Stimulated activated naive CD8-positive, alpha-beta T cell treated with anti-CD3 and anti-CD28 coated beads, Interleukin-15, amount 100 ng/mL, for 72 hours (primary cell): ENCODE data around the gene LRRFIP1.

ENCODE experiments used
- ATAC-seq: fragments of 150-1000 bp; cut with Tn5 transposase; 2 replicates; pipeline ENCODE4 v1.10.0; 2021; ENCODE audit warnings: mild to moderate bottlenecking, moderate library complexity
- DNase-seq, 2 donors: peaks; one replicate each; pipeline ENCODE4 v3.0.0; 2021 to 2022
- H3K27ac Mint-ChIP-seq, 2 donors: one replicate each; pipeline ENCODE4 v1.8.0; 2022; ENCODE audit warnings: mild to moderate bottlenecking in 2 of 2, mixed read lengths in 2 of 2, moderate library complexity in 2 of 2
- H3K27me3 Mint-ChIP-seq: one replicate; pipeline ENCODE4 v1.8.0; 2022; ENCODE audit warnings: mixed read lengths
- H3K4me1 Mint-ChIP-seq: one replicate; pipeline ENCODE4 v1.8.0; 2022; ENCODE audit warnings: mild to moderate bottlenecking, mixed read lengths
- H3K4me3 Mint-ChIP-seq, 2 donors: one replicate each; pipeline ENCODE4 v1.8.0; 2022; ENCODE audit warnings: mild to moderate bottlenecking in 2 of 2, mixed read lengths in 2 of 2, moderate library complexity in 1 of 2
- H3K9me3 Mint-ChIP-seq, 2 donors: one replicate each; pipeline ENCODE4 v1.8.0; 2022; ENCODE audit warnings: mixed read lengths in 2 of 2

Gene LRRFIP1

DNA sequence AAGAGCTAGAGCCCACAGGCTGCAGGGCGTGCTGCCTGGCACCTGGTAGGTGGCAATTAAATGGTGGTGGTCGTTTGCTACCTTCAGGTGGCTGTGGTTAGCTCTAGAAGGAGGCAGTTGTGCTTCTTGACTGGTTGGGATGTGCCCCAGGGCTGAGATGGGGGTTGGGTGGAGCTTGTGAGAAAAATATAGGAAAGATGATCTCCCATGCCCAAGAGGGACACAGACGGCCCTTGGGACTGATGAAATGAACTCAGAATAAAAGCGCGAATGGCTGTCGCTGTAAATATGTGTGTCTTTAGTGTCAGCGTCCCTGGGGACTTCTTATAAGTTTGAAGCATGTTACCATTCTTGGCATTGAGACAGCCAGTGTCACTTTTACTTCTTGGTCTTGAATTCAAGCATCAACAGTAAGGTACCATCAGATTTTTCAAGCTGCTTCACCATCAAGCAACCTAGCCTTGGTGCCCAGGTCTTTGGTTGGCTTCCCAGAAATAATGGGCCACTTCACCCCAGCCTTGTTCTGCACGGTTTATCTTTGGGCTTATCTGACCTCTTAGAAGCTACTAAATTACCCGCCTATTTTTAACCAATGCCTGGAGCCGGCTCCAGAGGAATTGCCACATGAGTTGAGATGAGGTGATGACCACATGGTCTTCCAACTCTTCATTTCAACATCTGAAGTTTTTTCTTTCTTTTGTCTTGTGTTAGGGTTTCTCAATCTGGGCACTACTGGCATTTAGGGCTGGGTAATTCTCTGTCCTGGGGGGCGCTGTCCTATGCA is 11.9 kb downstream of the LRRFIP1 start:
- Mint-ChIP-seq H3K27me3 (no peaks in the 10 kb centered on the region), H3K4me1 (peaks cover 11% of the 10 kb centered on the region), H3K4me3 (no peak overlapping the region), H3K27ac (no peak overlapping the region), H3K9me3 (peaks cover 5 to 18% of the 10 kb centered on the region in 2 donors)
- no peak for ATAC-seq
- no peak for DNase-seq

- Mint-ChIP-seq H3K4me3 (no peak overlapping the region), H3K27me3 (no peaks in the 10 kb centered on the region), H3K4me1 (peaks cover 11% of the 10 kb centered on the region), H3K27ac (no peak overlapping the region), H3K9me3 (peaks cover 2 to 12% of the 10 kb centered on the region in 2 donors)
- DNase-seq = no peak
- ATAC-seq = no peak
These were observed 12.4 kb downstream of the LRRFIP1 start for GRCh38 chr2:237639836-237640220.

DNA sequence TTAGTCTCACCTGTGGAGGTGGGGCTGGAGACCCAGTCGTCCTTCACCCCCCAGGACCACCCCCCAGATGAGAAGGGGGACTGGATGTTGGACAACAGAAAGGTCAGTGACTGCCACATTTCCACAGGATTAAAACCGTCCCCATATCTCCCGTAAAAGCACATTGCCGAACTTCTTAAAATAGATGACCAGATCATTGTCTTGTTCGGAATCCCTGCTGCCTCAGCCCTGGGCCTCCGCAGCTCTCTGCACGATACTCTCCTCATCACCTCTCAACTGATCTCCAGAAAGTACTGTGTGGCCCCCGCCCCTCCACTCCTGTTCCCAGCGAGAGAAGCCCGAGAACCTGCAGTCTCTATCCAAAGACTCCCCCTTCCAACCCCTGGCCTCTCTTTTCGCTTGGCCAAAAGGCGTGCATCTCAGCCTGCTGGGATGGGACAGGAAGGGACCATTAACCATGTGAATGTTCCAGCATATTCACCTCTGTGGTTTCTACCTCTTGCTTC is 13.2 kb downstream of the LRRFIP1 start:
- Mint-ChIP-seq H3K9me3 (peaks cover 0 to 8% of the 10 kb centered on the region in 2 donors), H3K27me3 (no peaks in the 10 kb centered on the region), H3K4me1 (peaks cover 11% of the 10 kb centered on the region), H3K27ac (no peak overlapping the region), H3K4me3 (no peak overlapping the region)
- no peak for DNase-seq
- no peak for ATAC-seq

- ATAC-seq (no peak), DNase-seq (no peak)
- H3K27ac Mint-ChIP-seq = no peak overlapping the region
- peaks cover under 1% of the 10 kb centered on the region for H3K4me1 Mint-ChIP-seq
- no peaks in the 10 kb centered on the region for H3K9me3 Mint-ChIP-seq
- H3K4me3 Mint-ChIP-seq = no peak overlapping the region
- H3K27me3 Mint-ChIP-seq = no peaks in the 10 kb centered on the region
These were observed 14.8 kb downstream of the LRRFIP1 start for GRCh38 chr2:237642038-237642734.

GRCh38 chr2:237643066-237643465 is 15.7 kb downstream of the LRRFIP1 start:
- H3K27ac Mint-ChIP-seq = no peak overlapping the region
- no peaks in the 10 kb centered on the region for H3K27me3 Mint-ChIP-seq
- no peak for ATAC-seq
- no peak for DNase-seq
- H3K4me1 Mint-ChIP-seq = no peaks in the 10 kb centered on the region
- H3K9me3 Mint-ChIP-seq = no peaks in the 10 kb centered on the region
- H3K4me3 Mint-ChIP-seq = no peak overlapping the region

DNA sequence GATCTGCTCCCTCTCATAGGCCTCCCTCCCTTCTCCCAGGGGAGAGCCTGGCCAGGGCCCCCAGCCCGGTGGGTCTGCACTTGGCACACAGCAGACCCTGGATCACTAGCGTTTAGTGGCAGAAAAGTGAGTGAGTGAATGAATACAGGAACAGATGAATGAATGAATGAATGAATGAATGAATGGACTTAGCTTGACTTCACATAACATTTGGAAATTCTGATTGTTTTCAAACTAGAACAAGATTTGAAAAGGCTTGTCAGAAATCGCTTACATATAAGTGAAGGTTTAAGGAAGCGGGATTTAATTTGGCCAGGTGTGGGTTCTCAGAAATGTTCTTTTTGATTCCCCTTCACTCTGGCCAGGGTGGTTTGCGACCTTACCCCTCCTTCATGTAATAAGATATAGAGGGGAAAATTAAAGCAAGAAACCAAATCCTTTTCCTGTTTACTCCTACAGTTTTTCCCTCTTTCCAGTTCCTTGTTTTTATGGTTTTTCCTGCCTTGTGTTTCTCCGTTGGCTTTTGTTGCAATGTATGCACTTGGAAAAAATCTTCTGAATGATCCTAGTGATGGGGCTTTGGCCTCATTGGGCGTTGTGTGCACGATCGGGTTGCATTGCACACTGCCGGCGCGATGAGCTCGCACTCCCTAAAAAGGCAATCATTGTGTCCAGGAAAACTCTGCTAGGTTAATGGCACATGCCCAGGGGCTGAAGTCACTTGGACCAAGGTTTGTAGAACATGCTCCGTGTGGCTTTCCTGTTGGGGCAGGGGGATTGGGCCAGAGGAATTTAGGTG is 16.4 kb downstream of the LRRFIP1 start:
- no peak for ATAC-seq
- Mint-ChIP-seq H3K4me1 (no peaks in the 10 kb centered on the region), H3K27ac (no peak overlapping the region), H3K9me3 (no peaks in the 10 kb centered on the region), H3K27me3 (no peaks in the 10 kb centered on the region), H3K4me3 (no peak overlapping the region)
- no peak for DNase-seq

DNA sequence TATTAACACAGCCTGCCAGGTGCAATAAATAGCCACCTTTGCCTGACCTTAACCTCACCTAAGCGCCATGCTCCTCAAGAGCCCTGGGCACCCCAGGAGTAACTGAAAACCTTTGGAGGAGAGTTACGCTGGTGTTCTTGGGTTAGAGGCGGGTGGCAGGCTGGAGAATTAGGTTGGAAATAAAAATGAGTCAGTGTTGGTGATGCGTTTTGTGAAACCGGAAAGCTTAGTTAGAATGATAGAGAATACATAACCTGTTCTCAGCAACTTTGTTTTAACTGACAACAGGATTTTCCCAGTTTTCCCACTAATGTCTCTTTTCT is 17.0 kb downstream of the LRRFIP1 start:
- no peaks in the 10 kb centered on the region for H3K9me3 Mint-ChIP-seq

GRCh38 chr2:237645261-237645660 is 17.9 kb downstream of the LRRFIP1 start:
- no peak overlapping the region for H3K4me3 Mint-ChIP-seq
- no peaks in the 10 kb centered on the region for H3K27me3 Mint-ChIP-seq
- H3K27ac Mint-ChIP-seq = no peak overlapping the region
- no peaks in the 10 kb centered on the region for H3K9me3 Mint-ChIP-seq
- no peak for DNase-seq
- no peak for ATAC-seq
- peaks cover under 1% of the 10 kb centered on the region for H3K4me1 Mint-ChIP-seq

More for the DNA sequence above, 17.0 kb downstream of the LRRFIP1 start:
- DNase-seq (no peak), ATAC-seq (no peak)
- H3K4me1 Mint-ChIP-seq = no peaks in the 10 kb centered on the region
- no peak overlapping the region for H3K4me3 Mint-ChIP-seq
- H3K27me3 Mint-ChIP-seq = no peaks in the 10 kb centered on the region
- H3K27ac Mint-ChIP-seq = no peak overlapping the region

DNA sequence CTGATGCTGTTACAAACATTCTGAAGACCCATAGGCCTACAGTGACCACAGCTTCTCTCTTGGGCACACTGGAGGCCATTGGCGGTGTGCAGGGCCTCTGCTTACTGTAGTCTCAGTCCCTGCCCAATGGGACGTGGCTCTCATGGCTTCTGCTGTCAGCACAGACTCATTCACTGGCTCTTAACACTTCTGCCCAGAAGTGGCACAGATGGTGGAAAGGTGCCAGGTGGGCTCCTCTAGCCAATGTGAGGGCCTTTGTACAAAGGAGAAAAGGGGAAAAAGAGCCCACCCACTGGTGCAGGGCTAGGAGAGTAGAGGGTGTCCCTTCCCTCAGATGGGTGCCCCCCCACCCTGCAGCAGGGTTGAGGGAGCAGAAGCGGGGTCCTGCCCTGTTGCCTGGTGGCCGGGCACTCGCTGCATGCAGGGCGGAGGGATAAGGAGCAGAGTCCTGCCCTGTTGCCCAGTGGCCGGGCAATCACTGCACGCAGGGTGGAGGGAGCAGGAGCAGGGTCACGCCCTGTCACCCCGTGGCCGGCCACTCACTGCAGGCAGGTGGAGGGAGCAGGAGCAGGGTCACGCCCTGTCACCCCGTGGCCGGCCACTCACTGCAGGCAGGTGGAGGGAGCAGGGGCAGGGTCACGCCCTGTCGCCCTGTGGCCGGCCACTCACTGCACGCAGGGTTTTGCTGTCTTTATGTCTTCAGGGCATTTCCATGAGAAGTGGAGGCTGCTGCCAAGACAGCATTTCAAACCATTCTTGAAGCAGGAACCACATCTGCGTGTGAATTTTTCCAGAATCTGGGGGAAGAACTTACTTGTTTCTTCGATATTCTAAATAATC is 20.0 kb downstream of the LRRFIP1 start:
- no peak for ATAC-seq
- DNase-seq = no peak

GRCh38 chr2:237648016-237648381 is 20.6 kb downstream of the LRRFIP1 start:
- Mint-ChIP-seq H3K27me3 (no peaks in the 10 kb centered on the region), H3K9me3 (peaks cover 0 to 19% of the 10 kb centered on the region in 2 donors), H3K4me3 (no peak overlapping the region), H3K4me1 (peaks cover 7% of the 10 kb centered on the region), H3K27ac (no peak overlapping the region)
- ATAC-seq (no peak), DNase-seq (no peak)

More for the DNA sequence above, 20.0 kb downstream of the LRRFIP1 start:
- Mint-ChIP-seq H3K27me3 (no peaks in the 10 kb centered on the region), H3K27ac (no peak overlapping the region), H3K4me1 (peaks cover 7% of the 10 kb centered on the region), H3K4me3 (no peak overlapping the region), H3K9me3 (peaks cover 0 to 13% of the 10 kb centered on the region in 2 donors)

GRCh38 chr2:237649541-237650454 is 22.4 kb downstream of the LRRFIP1 start:
- Mint-ChIP-seq H3K9me3 (peaks cover 0 to 21% of the 10 kb centered on the region in 2 donors), H3K27me3 (no peaks in the 10 kb centered on the region), H3K4me3 (no peak overlapping the region), H3K4me1 (peaks cover 10% of the 10 kb centered on the region), H3K27ac (no peak overlapping the region)
- DNase-seq (no peak), ATAC-seq (no peak)

- Mint-ChIP-seq H3K27ac (no peak overlapping the region), H3K4me3 (no peak overlapping the region), H3K9me3 (peaks cover 0 to 21% of the 10 kb centered on the region in 2 donors), H3K4me1 (peaks cover 17% of the 10 kb centered on the region), H3K27me3 (no peaks in the 10 kb centered on the region)
- ATAC-seq (no peak), DNase-seq (no peak)
These were observed 23.1 kb downstream of the LRRFIP1 start for GRCh38 chr2:237650455-237650850.

DNA sequence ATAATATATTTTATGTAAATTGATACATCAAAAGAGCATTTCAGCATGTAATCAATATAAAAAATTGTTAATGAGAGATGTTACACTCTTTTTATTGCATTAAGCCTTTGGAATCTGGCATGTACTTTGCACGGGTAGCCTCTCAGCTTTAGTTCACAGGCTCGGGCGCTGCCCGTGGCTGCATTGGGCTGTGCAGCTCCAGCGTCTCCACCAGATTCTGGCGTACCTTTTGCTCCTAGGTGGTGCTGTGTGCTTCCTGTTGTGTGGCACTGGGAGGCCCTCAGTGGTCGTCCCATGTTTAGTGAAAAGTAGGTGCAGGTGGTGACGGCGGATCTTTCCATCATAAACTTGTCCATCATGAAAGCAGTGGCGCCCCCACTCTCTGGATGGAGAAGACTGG is 24.4 kb downstream of the LRRFIP1 start:
- peaks cover 21% of the 10 kb centered on the region for H3K4me1 Mint-ChIP-seq
- no peak for DNase-seq
- no peaks in the 10 kb centered on the region for H3K27me3 Mint-ChIP-seq
- no peak for ATAC-seq
- no peak overlapping the region for H3K27ac Mint-ChIP-seq
- H3K9me3 Mint-ChIP-seq = peaks cover 0 to 21% of the 10 kb centered on the region in 2 donors
- no peak overlapping the region for H3K4me3 Mint-ChIP-seq

GRCh38 chr2:237652181-237652580 is 24.8 kb downstream of the LRRFIP1 start:
- Mint-ChIP-seq H3K9me3 (peaks cover 0 to 21% of the 10 kb centered on the region in 2 donors), H3K27ac (no peak overlapping the region), H3K4me1 (peaks cover 21% of the 10 kb centered on the region), H3K27me3 (no peaks in the 10 kb centered on the region), H3K4me3 (no peak overlapping the region)
- ATAC-seq (no peak), DNase-seq (no peak)
